Neural progenitor cell (in vitro differentiated cells): ENCODE data around the gene HSPBAP1.

Experiments
- CTCF ChIP-seq: fragments of 200-600 bp; sonication (generic); IDR thresholded peaks from 2 replicates; pipeline ENCODE4 v1.5.1; 2017; ENCODE audit warnings: antibody characterized with exemption, mild to moderate bottlenecking
- EZH2 ChIP-seq: fragments of 200-600 bp; sonication (generic); IDR thresholded peaks from 2 replicates; pipeline ENCODE4 v1.6.1; 2017; ENCODE audit warnings: antibody characterized with exemption, mild to moderate bottlenecking, moderate library complexity

GRCh38 chr3:122772827-122773226, 20.8 kb downstream of the HSPBAP1 start:
- TF ChIP-seq CTCF: no peak
- TF ChIP-seq EZH2: no peak
